GM19372 (cell line): Measurements from ENCODE around the gene ZCCHC7.

Experiments used
- ATAC-seq: cut with Tn5 transposase; IDR thresholded peaks from one replicate; pipeline ENCODE4 v1.9.1; 2021; ENCODE audit warnings: mild to moderate bottlenecking, low read depth, moderate library complexity; ENCODE audit not compliant: unreplicated experiment

The ZCCHC7 gene

DNA sequence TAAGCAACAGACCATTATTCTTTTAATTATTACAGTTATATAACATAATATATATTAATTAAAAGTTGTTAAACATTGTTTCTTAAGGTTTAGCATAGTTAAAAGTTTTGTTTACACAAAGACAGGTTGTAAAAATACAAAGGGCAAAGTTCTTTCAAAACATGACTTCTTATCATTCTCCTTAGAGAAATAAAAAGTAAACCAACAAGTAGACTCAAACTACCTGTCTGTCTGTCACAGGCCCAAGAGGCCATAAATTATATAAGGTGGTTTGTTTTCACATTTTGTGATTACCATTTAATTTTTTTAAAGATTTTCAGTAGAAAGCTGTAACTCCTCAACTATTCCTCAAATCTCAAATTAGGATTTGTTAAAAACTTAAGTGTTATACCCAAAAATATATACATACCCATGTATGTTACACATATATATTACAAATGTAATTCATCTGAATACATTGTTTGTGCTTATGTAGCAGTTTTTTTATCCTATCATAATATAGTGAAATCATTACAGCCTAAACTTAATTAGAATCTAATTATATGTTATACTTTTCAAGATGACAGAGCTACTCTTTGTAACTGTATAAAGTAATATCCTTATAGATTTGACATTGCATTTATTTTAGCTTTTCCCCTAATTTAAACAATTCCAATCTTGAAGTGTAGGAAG is 208.3 kb downstream of the ZCCHC7 start:
- no peak for ATAC-seq

DNA sequence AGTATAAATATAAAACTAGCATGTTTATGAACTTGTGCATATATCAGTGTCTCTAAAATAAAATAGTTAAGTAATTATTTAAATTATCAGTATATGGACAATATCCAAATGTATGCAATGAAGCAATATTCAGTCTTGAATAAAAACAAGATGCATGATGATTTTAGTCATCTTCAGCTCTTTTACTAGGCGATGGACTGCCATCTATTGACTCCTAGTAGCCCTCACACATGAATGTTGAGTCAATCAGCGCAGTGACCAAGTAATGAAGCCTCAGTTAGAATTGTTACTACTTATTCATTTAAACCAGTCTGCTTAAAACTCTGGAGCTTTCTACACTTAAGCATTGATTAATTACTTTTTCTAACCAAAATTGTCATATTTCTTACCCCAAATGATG is 209.2 kb downstream of the ZCCHC7 start:
- no peak for ATAC-seq

DNA sequence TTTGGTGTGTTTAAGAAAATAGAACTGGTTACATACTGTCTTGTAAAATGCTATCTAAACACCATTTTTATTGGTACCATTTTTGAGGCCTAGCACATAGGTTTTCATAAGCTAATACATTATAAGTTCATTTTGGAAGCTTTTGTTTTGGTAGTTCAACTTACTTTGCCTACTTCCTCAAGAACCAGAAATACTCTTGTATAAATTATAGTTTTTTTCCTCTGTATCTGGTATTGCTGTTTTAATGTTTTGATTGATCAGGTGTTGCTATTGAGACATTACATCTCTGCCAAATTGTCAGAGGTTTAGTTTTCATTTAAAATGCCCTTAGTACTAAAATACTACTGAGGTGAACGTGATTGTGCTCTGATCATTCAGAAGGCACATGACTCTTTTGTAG is 211.5 kb downstream of the ZCCHC7 start:
- no peak for ATAC-seq

DNA sequence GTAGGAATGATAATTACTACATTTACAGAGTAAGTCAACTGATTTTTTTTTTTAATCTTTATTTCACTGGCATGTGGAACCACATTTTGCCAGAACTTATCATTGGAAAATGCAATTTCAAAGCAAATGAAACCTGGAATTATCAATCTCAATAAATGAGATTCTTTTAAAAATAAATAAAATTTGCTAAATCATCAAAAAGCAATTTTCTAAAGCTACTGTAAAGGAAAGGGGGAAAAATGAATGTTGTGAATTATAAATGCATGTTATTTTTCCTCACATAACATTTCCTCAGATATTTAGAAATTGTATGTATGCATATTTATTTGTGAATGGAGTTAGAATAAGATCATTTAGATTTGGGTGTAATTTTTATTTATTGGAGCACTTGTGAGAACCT is 212.2 kb downstream of the ZCCHC7 start:
- ATAC-seq: no peak

DNA sequence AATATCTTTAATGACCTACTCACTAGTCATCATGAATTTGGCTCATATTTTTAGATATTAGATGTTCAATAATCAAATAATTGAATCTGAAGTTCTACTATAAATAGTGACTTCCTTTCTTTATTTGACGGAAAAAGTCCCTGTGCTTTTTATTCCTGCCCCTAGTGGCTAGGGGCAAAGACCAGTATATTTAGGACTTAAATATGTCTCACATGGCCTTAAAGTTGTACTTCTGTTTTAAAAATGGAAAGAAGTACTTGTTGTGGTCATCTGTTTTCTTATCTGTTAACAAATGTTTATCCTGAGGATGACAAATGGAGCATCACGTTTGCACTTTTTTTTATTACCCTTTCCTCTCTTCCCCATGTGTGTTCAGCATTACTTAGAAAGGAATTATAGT is 212.9 kb downstream of the ZCCHC7 start:
- ATAC-seq: no peak

DNA sequence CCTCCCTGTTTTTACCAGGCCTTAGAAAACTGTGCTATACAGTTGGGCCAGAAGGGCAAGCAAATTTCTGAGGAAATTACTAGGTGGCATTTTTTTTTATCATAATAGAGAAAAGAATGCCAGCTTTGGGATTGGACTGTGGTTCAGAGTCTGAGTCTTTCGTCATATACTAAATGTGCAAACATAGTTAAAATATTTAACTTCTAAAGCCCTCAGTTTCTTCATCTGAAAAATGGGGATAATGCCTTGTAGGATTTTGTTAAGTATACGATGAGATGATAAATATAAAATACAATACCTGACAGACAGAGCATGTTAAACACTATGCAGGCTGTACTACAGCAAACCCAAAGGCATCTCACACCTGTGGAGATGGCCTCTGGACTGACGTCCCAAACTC is 214.9 kb downstream of the ZCCHC7 start:
- ATAC-seq: no peak

DNA sequence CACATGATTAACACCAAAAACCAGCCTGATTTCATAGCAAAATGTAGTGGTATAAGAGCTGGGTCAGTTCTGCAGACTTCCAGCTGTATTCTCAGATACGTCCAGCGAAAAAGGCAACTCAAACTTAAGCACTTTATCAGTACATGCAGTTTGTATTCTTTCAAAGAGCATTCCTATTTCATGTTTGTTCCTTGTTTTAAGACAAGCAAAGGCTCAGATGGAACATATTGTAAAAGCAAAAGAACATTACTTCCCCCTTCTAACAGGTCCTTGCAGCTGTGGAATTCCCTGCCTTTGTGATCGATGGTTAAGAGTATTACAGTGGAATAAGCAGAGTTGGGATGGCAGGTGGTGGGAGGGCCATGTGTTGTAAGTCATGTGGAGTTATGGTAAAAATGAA is 215.8 kb downstream of the ZCCHC7 start:
- no peak for ATAC-seq

DNA sequence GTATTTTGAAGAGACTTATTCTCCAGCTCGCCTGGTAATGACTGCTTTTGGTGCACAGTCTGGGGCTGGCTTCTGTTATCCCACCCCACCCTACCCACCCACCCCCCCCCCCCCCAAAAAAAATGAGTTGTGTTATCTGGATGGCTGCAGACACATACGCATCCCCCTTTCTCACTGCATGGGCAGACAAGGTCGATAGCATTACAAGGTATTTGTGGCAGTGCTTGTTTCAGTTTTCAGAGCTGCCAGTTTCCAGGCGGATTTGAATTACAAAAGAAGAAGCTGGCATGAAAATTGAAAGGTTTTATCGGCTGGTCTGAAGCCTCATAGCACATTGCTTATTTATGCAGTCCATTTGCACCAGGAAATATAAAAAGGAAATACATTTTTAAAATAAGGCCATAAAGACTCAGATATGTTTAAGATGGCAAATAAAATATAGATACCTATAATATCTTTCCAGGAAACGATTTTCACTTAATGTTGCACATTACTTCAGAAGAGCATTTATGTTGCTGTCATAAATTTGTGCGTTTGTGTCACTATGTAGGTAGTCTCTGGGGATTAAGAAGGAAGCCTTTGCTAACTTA is 217.0 kb downstream of the ZCCHC7 start:
- no peak for ATAC-seq

DNA sequence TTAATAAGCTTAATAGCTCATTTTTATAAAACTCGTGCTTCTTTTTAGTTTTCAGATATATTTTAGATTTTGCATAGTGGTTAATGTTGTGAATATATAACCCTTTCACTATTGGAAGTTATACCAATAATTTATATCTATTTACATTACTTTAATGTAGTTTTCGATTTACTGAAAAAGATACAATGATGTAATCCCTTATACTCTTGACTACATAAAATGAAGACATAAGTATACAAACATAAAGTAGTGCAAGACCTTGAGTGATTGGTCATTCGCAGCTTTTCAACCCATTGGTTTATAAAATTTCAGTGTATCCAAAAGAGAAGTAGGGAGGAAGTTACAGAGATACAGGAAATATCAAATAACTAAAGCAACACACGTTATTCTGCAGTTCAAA is 217.8 kb downstream of the ZCCHC7 start:
- no peak for ATAC-seq

DNA sequence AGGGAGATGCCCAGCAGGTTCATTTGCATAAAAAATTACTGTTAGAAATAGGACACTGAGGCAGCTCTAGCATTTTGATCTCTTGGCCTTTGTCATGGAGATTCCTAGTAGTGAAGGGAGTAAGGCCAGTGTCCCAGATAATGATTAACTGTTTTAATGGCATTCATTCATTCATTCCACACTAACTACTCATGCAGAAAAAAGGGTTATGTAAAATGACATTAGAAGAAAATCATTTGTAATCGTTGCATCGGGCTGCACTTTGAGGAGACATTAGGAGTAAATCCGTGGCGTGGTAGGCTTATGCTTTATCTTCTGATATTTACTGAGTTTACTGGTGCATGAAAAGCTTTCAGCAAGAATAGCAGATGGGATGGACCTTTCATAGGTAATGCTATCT is 219.5 kb downstream of the ZCCHC7 start:
- ATAC-seq: no peak

DNA sequence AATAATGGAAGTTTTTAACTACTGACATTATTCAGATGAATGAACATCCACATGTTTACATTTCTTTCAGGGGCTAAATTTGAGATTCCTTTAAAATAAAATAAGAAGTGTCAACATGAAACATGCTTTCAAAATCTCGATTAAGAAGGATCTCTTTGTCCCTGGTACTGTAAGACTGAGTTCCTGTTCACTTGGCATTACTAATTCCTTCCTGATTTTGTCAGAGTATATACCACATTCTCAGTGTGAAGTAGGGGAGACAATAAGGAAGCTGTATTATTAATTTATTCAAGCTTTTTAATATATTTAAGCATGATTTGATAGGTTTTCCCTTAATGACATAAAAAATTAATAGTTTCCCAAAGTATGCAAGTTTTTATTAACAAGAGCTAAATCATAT is 220.6 kb downstream of the ZCCHC7 start:
- no peak for ATAC-seq

DNA sequence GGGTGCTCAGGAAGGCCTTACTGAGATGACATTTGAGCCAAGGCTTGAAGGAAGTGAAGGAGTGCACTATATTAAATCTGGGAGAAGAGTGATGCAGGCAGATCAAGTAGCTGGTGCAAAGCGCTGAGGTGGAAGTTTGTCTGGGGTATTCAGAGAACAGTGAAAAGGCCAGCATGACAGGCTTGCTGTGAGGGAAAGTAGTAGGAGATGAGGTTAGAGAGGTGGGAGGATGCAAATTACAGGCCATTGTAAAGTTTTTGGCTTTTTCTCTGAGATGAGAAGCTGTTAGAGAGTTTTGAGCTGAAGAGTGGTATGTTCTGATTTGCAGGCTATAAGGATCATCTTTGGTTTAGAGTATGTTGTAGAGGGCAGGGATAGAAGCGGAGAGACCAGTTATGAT is 221.3 kb downstream of the ZCCHC7 start:
- no peak for ATAC-seq

DNA sequence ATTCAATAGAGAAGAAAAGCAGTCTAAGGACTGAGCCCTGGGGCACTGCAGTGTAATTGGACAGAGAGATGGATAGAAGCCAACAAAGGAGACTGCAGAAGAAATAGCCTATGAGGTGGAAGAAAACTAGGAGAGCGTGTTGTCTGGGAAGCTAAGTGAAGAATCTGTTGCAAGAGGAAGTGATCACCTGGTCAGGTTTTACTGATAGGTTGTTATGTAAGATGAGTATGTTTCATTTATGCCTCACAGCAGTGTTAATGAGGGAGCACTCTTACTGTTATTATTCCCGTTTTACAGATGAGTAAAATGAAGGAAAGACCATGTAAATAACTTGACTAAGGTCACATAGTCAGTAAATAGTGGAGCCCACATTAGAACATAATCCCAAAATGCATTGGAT is 222.1 kb downstream of the ZCCHC7 start:
- no peak for ATAC-seq

DNA sequence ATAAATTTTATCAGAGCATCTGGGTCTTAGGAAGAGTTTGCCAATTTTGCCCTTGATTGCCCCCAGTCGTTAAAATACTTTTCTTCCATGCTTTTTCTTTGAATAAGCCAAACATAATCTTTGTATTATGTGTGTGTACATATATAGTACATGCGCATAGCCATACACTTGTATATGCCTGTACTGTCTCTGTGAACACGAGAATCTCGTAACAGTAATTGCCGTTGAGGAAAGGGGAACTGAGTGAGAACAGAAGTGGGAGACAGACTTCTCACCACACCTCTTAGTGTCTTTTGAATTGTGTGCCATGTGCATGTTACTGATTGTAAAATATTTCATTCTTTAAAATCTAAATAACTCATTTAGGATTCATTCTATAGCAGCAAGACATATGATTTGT is 222.5 kb downstream of the ZCCHC7 start:
- ATAC-seq: no peak

DNA sequence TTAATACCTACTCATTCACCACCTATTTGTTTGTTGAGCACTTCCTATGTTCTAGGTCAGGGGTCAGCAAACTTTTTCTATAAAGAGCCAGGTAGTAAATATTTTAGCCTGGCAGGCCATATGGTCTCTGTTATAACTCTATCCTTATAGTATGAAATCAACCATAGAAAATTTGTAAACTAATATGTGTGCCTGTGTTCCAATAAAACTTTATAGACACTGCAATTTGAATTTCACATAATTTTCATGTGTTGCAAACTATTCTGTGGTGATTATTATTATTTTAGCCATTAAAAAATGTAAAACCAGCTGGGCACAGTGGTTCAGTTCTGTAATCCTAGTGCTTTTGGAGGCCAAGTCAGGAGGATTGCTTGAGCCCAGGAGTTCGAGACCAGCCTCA is 223.3 kb downstream of the ZCCHC7 start:
- ATAC-seq: no peak

DNA sequence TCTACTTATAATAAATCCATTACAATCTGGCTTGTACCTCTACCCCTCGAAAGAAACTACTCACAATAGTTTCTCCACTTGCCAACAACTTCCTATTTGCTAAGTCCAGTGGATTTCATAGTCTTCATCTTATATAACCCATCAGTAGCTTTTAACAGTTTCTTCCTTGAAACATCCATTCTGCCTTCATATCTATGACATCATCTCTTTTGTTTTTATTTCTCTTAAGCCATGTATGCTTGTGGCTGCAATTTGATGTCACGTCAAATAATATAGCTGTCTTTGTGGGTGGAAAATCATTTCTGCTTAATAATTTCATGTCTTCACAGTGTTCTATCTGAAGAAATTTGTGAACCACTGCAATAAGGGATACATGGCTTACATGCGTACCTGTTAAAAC is 224.7 kb downstream of the ZCCHC7 start:
- no peak for ATAC-seq

DNA sequence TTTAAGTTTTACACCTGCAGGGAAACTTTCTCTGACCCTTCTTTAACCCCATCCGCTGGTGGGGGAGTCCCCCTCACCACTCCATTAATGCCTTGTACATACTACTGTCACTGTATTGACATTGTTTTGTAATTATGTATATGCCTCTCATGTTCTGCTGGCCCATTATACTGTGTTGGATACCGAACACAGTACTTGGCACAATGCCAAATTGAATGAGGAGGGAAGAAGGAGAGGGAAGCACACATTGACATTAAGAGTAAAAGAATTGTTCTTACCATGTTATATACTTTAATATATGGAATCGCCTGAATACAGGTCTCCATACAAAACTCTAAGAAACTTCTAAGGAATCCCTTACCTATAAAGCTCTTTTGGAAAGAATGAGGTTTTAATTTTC is 228.5 kb downstream of the ZCCHC7 start:
- ATAC-seq: no peak

DNA sequence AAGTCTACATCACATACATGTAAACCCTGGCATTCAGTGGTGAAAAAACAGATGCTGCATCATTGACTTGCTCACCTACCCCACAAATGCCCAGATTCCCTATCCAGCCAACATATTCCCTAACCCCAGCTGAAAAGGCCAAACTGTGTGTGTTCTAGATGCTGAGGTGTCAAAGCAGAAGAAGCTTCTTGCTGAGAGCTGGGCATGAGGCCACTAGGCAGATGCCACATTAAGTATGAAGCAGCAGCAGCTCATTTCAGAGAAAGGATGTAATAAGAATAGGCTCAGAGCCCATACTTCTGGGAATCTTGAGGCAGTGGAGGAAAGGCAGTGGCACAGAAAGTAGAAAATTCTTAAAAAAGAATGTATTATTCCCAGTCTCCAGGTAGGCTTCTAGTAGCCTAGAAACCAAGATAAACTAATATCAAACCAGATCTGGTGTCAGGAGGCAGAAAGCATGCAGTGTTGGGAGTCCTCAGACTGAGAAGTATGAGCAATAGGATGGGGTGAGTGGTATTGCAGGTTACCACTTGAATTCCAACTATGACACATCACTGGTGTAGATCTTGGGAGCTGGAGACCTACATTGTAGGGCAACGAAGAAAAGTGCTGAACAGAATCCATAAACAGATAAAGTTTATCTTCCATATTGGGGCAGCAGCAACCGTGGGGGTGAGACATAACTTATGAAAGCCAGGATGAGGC is 230.3 kb downstream of the ZCCHC7 start:
- no peak for ATAC-seq

DNA sequence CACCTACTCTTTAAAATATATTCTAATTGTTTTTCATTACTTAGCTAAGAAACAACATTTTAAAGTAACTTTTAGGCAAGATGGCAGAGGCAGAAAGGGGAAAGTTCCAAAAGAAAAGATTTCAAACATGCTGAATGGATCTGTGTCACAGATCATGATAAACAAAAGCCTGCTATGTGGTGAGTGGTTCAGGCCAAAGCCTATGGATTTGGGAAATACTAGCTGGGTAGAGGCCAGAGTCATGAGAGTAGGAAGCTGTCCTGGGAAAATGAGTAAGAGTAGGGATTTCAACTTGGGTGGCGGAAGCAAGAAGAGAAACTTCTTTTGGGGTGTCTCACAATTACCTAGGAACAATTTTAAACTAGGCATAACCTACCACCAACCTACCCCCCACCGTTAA is 233.4 kb downstream of the ZCCHC7 start:
- ATAC-seq: no peak

DNA sequence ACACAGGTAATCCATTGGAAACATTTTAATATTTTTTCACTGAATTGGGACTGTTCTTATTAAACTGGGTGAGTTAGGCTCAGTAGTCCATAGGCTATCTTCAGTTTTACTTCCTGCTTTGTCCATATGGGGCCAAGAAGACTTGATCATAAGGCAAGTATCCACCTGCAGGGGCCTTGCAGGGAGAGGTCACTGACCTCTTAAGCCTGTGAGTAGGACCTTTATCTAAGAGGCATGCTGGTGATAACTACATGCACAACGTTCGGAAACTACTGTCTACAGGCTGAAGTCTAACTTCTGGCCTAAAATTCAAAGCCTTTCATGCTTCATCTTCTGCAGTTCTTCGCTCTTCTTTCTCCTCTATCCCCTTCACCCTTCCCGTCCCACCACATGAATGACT is 242.1 kb downstream of the ZCCHC7 start:
- no peak for ATAC-seq

DNA sequence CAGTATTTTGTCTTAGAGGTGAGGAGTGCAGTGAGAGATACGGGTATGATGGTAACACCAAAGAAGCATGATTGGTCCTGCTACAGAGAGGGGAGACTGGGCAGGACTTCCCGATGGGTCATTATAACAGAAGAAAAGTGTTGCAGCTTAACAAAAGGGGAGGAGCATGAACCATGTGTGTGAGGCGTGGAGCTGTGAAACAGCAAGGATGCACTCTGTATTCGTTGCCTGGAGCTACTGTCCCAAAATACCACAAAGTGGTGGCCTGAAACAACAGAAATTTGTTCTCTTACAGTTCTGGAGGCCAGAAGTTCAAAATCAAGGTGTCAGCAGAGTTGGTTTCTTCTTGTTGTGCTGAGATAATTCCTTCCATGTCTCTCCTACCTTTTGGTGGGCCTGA is 242.8 kb downstream of the ZCCHC7 start:
- ATAC-seq: no peak

DNA sequence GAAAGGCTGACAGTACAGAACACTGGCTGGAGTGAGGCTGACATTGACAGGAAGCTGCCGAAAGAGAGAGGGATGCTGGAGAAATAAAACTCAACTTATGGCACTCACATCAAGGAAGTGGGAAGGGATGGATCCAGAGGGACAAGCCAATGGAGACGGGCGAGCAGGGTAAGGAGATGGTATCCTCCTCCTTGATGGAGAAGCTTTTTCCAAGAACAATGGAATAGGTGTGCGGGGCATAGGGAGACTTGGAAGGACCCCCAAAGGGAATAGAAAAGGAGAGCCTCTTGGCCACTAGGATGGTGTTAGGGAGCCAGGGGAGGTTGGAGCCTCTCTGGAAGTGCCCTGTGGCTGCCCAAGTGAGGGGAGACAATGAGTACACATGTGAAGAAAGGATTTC is 243.8 kb downstream of the ZCCHC7 start:
- no peak for ATAC-seq
